Neural cell (in vitro differentiated cells): Measurements from ENCODE around the gene HACE1. TPM values are rescaled to one million over a fixed set of nuclear protein-coding genes. Genes with fewer than 3 reads are reported as not detected.

ENCODE experiments used
- H2AFZ ChIP-seq: fragments of 200-600, 300-800 bp; sonication (generic), shearing (Covaris generic); 2 replicates; pipeline ENCODE4 v1.6.0; 2014; ENCODE audit warnings: low read depth, mild to moderate bottlenecking, antibody characterized with exemption, low read length, moderate library complexity
- H3F3A ChIP-seq: fragments of 200-600 bp; shearing (Covaris generic); 2 replicates; pipeline ENCODE4 v1.6.1; 2016; ENCODE audit warnings: mild to moderate bottlenecking, moderate library complexity, mixed read lengths, antibody characterized with exemption, low read length; ENCODE audit not compliant: insufficient read depth, poor library complexity, severe bottlenecking
- H3K27ac ChIP-seq: fragments of 200-600, 300-800 bp; sonication (generic), shearing (Covaris generic); 2 replicates; pipeline ENCODE4 v1.5.1; 2014; ENCODE audit warnings: mild to moderate bottlenecking, low read length, moderate library complexity
- H3K27me3 ChIP-seq: fragments of 300-800, 200-600 bp; sonication (generic), shearing (Covaris generic); 2 replicates; pipeline ENCODE4 v1.6.0; 2014; ENCODE audit warnings: mild to moderate bottlenecking, low read depth, low read length, moderate library complexity; ENCODE audit not compliant: insufficient read depth
- H3K36me3 ChIP-seq: fragments of 300-800, 200-600 bp; sonication (generic), shearing (Covaris generic); 2 replicates; pipeline ENCODE4 v1.5.1; 2014; ENCODE audit warnings: mild to moderate bottlenecking, antibody characterized with exemption, low read length, moderate library complexity; ENCODE audit not compliant: insufficient read depth
- H3K4me2 ChIP-seq: fragments of 300-800, 200-600 bp; sonication (generic), shearing (Covaris generic); 2 replicates; pipeline ENCODE4 v1.6.0; 2014; ENCODE audit warnings: mild to moderate bottlenecking, low read length
- H3K4me3 ChIP-seq: fragments of 300-800, 200-600 bp; sonication (generic), shearing (Covaris generic); 2 replicates; pipeline ENCODE4 v1.5.1; 2014; ENCODE audit warnings: mild to moderate bottlenecking, low read length, moderate library complexity
- H3K79me2 ChIP-seq: fragments of 200-600 bp; shearing (Covaris generic); replicated peaks from 2 replicates; pipeline ENCODE4 v1.6.0; 2014; ENCODE audit warnings: mild to moderate bottlenecking, low read length, moderate library complexity; ENCODE audit not compliant: insufficient read depth
- H3K9ac ChIP-seq: fragments of 300-800, 200-600 bp; sonication (generic), shearing (Covaris generic); 2 replicates; pipeline ENCODE4 v1.6.1; 2016; ENCODE audit warnings: mild to moderate bottlenecking, low read length, mixed read lengths
- H3K9me2 ChIP-seq: fragments of 200-600 bp; shearing (Covaris generic); 2 replicates; pipeline ENCODE4 v1.6.1; 2016; ENCODE audit warnings: mild to moderate bottlenecking, low read length, mixed read lengths; ENCODE audit not compliant: insufficient read depth
- H3K9me3 ChIP-seq: fragments of 200-600, 300-800 bp; sonication (generic), shearing (Covaris generic); 2 replicates; pipeline ENCODE4 v1.6.1; 2016; ENCODE audit warnings: mild to moderate bottlenecking, mixed run types, low read length, moderate library complexity, mixed read lengths
- H4K20me1 ChIP-seq: fragments of 200-600 bp; shearing (Covaris generic); 2 replicates; pipeline ENCODE4 v1.6.1; 2016; ENCODE audit warnings: mild to moderate bottlenecking, mixed run types; ENCODE audit not compliant: insufficient read depth
- EP300 ChIP-seq: fragments of 450-650 bp; conservative IDR thresholded peaks from 2 replicates; pipeline ENCODE4 v1.6.1; 2014; ENCODE audit warnings: antibody characterized with exemption, mild to moderate bottlenecking, moderate library complexity; ENCODE audit not compliant: poor library complexity, severe bottlenecking
- EZH2 ChIP-seq: fragments of 200-600, 300-800 bp; shearing (Covaris generic), sonication (generic); IDR thresholded peaks from 2 replicates; pipeline ENCODE4 v1.6.1; 2014; ENCODE audit warnings: antibody characterized with exemption, low read length, borderline replicate concordance, mild to moderate bottlenecking; ENCODE audit not compliant: insufficient read depth, poor library complexity, severe bottlenecking
- MXI1 ChIP-seq: fragments of 450-650 bp; conservative IDR thresholded peaks from 2 replicates; pipeline ENCODE4 v1.6.1; 2014; ENCODE audit warnings: antibody characterized with exemption, mild to moderate bottlenecking; ENCODE audit not compliant: poor library complexity, severe bottlenecking
- POLR2AphosphoS5 ChIP-seq: IDR thresholded peaks from 2 replicates; pipeline ENCODE4 v1.6.1; 2012
- RAD21 ChIP-seq: fragments of 450-650 bp; conservative IDR thresholded peaks from 2 replicates; pipeline ENCODE4 v1.6.1; 2014; ENCODE audit warnings: antibody characterized with exemption, mild to moderate bottlenecking, moderate library complexity
- REST ChIP-seq: IDR thresholded peaks from 2 replicates; pipeline ENCODE4 v1.6.1; 2012; ENCODE audit warnings: borderline replicate concordance
- SMC3 ChIP-seq: fragments of 450-650 bp; conservative IDR thresholded peaks from 2 replicates; pipeline ENCODE4 v1.6.1; 2014; ENCODE audit warnings: antibody characterized with exemption, mild to moderate bottlenecking, moderate library complexity; ENCODE audit not compliant: poor library complexity
- TAF1 ChIP-seq: IDR thresholded peaks from 2 replicates; pipeline ENCODE4 v1.6.1; 2012; ENCODE audit warnings: low read depth
- polyA plus RNA-seq: library from polyadenylated mRNA; depleted of rRNA; stranded (reverse); fragments of >200 nt; gene quantifications from 2 replicates; pipeline ENCODE4 v1.2.3, GENCODE V29; 2014
- TF ChIP-seq, protein P1 (sequence below): fragments of 450-650 bp; IDR thresholded peaks from 2 replicates; pipeline ENCODE4 v1.5.1; 2014; ENCODE audit warnings: antibody characterized with exemption, mild to moderate bottlenecking, moderate library complexity; ENCODE audit not compliant: poor library complexity, severe bottlenecking

The HACE1 gene
- polyA plus RNA-seq, 1 donor from 2014 or later, result 70.6 TPM

GRCh38 chr6:104704191-104704590 is 155.5 kb downstream of the HACE1 start:
- no peaks in the 10 kb centered on the region for H3K36me3 ChIP-seq
- no peaks in the 10 kb centered on the region for H3F3A ChIP-seq
- no peak overlapping the region for H3K4me3 ChIP-seq
- H3K27ac ChIP-seq, result no peak overlapping the region
- TF ChIP-seq MXI1 (no peak), SMC3 (no peak), RAD21 (no peak), EP300 (no peak), REST (no peak), POLR2AphosphoS5 (no peak), TAF1 (no peak), EZH2 (no peak)
- TF ChIP-seq, protein P1, sequence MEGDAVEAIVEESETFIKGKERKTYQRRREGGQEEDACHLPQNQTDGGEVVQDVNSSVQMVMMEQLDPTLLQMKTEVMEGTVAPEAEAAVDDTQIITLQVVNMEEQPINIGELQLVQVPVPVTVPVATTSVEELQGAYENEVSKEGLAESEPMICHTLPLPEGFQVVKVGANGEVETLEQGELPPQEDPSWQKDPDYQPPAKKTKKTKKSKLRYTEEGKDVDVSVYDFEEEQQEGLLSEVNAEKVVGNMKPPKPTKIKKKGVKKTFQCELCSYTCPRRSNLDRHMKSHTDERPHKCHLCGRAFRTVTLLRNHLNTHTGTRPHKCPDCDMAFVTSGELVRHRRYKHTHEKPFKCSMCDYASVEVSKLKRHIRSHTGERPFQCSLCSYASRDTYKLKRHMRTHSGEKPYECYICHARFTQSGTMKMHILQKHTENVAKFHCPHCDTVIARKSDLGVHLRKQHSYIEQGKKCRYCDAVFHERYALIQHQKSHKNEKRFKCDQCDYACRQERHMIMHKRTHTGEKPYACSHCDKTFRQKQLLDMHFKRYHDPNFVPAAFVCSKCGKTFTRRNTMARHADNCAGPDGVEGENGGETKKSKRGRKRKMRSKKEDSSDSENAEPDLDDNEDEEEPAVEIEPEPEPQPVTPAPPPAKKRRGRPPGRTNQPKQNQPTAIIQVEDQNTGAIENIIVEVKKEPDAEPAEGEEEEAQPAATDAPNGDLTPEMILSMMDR, result no peak
- no peaks in the 10 kb centered on the region for H4K20me1 ChIP-seq
- no peak overlapping the region for H2AFZ ChIP-seq
- no peaks in the 10 kb centered on the region for H3K9me3 ChIP-seq
- H3K4me2 ChIP-seq, result no peak overlapping the region
- H3K9me2 ChIP-seq, result no peaks in the 10 kb centered on the region
- no peaks in the 10 kb centered on the region for H3K79me2 ChIP-seq
- no peaks in the 10 kb centered on the region for H3K27me3 ChIP-seq
- H3K9ac ChIP-seq, result no peak overlapping the region

GRCh38 chr6:104702126-104702841 is 157.4 kb downstream of the HACE1 start:
- H3F3A ChIP-seq, result no peaks in the 10 kb centered on the region
- H3K9ac ChIP-seq, result no peak overlapping the region
- H3K27ac ChIP-seq, result no peak overlapping the region
- TF ChIP-seq MXI1 (no peak), POLR2AphosphoS5 (no peak), TAF1 (no peak), EZH2 (no peak), RAD21 (no peak), SMC3 (no peak), EP300 (no peak), REST (no peak)
- TF ChIP-seq, protein P1, result no peak
- no peak overlapping the region for H3K4me2 ChIP-seq
- no peaks in the 10 kb centered on the region for H3K27me3 ChIP-seq
- no peak overlapping the region for H2AFZ ChIP-seq
- no peak overlapping the region for H3K4me3 ChIP-seq
- H3K9me3 ChIP-seq, result no peaks in the 10 kb centered on the region
- no peaks in the 10 kb centered on the region for H3K79me2 ChIP-seq
- no peaks in the 10 kb centered on the region for H4K20me1 ChIP-seq
- no peaks in the 10 kb centered on the region for H3K36me3 ChIP-seq
- no peaks in the 10 kb centered on the region for H3K9me2 ChIP-seq
